ENCODE data around the gene CCDC174. TPM values are rescaled to one million over a fixed set of nuclear protein-coding genes. Genes with fewer than 3 reads are reported as not detected.

CCDC174 gene
- total RNA-seq (2022; extraction: Qiagen RNA extraction) = 12.5 to 15.8 TPM (median 15.3 TPM) in 5 replicates

GRCh38 chr3:14651440-14652251, at the start of gene CCDC174:
Gene CCDC174 (plus strand): TSS chr3:14651762. CDS start chr3:14651837, 75 bp downstream.

DNA sequence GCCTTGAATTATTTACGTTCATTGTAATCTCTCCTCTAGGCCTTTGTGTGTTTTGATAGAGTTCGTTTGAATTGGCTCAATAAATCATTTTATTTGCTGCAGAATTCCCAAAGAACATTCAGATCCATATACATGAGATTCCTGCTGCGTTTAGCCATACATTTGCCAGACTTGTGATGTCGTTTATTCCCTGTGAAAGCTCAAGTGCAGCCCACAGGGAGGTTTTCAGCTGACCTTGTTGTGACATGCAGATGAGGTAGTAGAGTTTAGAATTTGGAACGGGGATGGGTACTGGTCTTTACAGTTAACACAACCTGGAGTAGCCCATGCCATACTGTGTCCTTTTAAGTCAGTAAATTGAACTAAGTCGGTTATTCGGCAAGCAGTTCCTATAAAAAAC, 23.3 kb downstream of the CCDC174 start, which contains the start of gene C3orf20:
Gene C3orf20, plus strand, starts transcription at position 301 of the 400 bp plus-strand sequence. CDS start 7,573 bp downstream, outside the sequence.

Other genes starting within 250 kb of the CCDC174 start
- gene SLC6A6, start 249.2 kb upstream of the CCDC174 start, total RNA-seq (2022; extraction: Qiagen RNA extraction) = 76.0 to 96.5 TPM (median 89.5 TPM) in 5 replicates
- 0.63 to 2.0 TPM (median 1.2 TPM) in 5 replicates for gene GRIP2, start 111.4 kb upstream of the CCDC174 start, total RNA-seq (2022; extraction: Qiagen RNA extraction)
- 0.06 to 0.07 TPM in 2 of 5 replicates, not detected in the others for gene C3orf20, start 23.4 kb downstream of the CCDC174 start, total RNA-seq (2022; extraction: Qiagen RNA extraction)
- gene FGD5, start 167.2 kb downstream of the CCDC174 start, total RNA-seq (2022; extraction: Qiagen RNA extraction) = not detected in 5 replicates

Measured in A549 treated with Mapracorat at 1 μM for 4 hours (cell line).